ENCODE results near the gene CMIP. TPM values are rescaled to one million over a fixed set of nuclear protein-coding genes. Genes with fewer than 3 reads are reported as not detected.

The CMIP gene
- total RNA-seq, 1 donor from 2014 or later = 59.8 TPM

DNA sequence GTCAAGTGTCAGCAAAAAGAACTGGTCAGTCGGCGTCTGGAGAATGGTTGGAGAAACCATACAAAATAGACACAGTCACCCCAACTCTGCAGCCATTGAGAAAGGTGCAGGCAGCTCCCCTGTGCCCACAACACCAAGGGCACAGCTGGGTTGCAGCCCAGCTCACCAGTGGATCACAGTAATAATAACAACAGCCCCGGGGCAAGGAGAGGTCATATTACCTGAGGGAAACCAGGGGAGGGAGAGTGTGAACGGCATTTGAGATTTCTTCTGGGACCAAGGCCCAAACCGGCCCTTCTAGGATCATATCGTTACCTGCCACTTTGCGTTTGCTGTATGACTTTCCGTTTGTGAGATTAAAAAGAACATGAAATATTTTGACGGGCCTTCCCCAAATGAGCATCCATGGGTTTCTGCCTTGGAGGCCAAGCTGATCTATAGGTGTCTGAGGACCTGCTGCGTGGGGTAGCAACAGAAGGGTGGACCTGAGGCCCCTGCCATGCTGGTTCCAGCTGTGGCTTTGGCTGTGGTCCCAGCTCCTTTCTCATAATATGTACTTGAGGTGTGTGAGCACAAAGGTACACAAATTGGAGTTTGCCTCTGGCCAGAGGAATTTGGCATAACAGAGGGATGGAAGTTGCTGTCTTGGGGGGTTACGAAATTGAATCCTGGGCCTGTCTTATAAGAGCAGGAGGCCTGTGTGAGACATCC, 154.6 kb downstream of the CMIP start:
- intact Hi-C loops (cut with micrococcal nuclease) = no loop called here

DNA sequence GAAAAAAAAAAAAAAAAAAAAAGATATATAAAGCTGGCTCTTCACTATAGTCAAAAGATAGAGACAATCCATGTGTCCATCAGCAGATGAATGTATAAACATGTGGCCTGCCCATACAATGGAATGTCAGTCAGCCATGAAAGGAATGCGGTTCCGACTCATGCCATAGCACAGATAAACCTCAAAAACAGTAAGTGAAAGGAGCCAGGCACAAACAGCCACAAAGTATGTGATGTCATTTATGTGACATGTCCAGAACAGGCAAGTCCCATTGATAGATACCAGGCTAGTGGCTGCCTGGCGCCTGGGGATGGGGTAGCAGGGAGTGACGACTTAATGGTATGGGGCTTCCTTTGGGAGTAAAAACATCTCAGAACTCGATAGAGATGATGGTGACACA, 155.7 kb downstream of the CMIP start:
- intact Hi-C loops (cut with micrococcal nuclease) = no loop called here

DNA sequence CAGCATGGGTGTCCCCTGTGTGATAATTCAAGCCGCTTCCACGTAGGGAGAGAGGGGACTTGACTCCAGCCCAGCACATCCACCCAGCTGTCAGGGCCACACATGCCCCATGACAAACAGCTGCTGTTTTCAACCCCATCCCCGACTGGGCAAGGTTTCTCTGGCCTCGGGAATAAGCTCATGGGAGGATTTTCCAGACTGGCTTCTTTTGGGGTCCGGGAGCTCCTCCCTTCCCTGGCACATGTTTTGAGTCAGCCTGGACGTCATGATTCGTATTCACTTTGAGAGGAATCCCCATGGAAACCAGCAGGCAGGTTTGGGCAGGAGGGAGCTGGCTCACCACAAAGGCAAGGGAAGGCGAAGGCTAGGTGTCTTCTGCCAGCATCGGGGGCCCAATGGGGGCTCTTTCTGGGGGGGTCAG, 156.4 kb downstream of the CMIP start:
- intact Hi-C loops (cut with micrococcal nuclease) = no loop called here

DNA sequence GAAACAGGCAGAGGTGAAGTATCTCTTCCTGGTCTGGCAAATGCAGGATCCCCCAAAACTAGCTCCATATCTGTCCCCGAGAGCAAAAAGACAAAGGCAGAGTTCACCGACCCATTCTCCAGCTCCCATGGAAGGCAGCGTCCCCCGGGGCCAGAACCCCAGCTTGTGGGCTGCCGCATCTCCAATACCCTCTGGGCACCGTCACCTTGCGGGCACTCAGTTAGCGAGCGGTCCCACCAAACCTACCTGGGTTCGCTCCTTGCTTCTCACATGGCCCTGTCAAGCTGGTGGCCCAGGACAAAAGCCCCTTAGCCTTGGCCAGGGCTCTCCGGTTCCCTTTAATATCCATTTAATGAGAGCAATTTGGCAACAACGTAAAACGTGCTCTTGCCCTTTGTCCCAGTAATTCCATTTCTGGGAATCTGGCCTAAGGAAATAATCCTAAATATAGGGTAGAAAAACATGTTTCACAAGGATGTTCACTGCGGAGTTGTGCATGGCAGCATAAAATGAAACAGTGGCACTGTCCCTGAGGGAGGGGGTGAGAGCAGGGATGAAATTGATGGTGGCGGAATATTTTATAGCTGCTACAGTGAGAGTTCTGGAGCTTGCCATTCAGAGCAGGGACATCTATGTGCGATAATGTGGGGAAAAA, 157.1 kb downstream of the CMIP start:
- intact Hi-C loops (cut with micrococcal nuclease) = no loop called here

DNA sequence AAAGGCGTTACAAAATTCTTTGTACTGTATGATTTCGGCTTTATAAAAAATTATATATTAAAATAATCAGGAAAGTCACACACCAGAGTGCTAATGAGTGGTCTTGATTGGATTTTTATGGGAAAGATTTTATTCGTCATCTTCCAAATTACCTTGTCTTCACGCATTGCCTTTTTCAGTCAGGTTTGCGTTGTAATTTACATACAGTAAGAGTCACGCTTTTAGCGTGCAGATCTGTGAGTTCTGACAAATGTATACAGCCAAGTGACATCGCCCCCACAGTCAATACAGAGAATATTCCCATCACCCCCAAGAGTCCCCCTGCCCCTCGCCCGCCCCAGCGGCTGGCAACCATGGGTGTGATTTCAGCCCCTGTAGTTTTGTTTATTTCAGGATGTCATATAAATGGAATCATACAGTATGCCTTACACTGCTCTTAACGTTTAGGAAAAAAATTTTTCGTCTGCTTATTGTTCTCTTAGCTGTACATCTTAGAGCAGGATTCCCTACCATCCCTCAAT, 157.7 kb downstream of the CMIP start:
- intact Hi-C loops (cut with micrococcal nuclease) = no loop called here

DNA sequence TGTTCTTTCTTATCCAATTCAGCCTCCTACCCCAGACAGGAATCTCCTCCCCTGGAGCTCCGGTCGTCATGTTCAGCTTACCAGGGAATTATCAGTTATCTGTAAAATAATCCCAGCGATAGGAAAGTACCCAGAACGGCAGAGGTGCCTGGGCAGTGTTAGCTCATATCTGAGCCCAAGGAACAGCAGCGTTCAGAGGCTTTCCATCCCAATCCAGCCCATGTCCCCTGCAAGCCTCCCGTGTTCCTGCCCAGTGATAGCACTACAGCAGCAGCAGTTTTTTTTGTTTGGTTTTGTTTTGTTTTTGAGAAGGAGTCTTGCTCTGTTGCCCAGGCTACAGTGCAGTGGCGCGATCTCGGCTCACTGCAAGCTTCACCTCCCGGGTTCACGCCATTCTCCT, 158.2 kb downstream of the CMIP start:
- intact Hi-C loops (cut with micrococcal nuclease) = no loop called here

DNA sequence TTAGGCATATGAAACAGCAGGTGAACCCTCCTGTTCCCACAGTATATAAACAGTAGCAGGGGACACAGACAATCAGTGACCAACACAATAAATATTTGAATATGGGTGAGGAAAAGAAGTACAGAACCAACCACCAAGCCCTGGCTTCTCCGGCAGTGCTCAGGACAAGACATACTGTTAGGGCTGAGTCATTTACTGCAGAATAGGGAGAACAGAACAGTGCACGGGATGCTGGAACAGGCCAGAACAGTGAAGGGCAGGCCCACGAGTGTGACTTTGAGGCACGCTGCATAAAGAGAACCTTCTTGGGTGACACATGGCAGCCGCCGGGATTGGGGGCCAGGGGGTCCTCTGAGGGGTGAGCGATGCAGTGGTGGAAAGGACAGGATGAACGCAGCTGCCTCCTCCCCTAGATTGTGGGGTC, 160.4 kb downstream of the CMIP start:
- intact Hi-C loops (cut with micrococcal nuclease) = no loop called here

DNA sequence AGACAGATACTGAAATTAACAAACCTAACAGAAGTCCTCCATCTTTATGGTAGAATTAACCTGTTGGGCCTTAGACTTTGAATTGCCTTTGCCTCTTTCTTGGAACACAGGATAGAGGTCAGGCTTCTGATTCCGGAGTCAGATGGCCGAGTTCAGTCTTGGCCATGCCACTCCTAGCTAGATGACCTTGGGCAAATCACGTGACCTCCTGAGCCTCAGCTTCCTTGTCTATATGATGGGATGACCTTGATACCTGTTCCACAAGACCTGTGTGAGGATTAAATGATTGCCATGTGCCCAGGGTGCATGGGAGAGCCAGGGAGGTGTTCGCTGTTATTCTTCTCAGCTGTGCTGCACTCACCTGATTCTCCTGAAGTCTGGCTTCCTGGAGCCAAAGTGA, 161.4 kb downstream of the CMIP start:
- intact Hi-C loops (cut with micrococcal nuclease) = no loop called here

DNA sequence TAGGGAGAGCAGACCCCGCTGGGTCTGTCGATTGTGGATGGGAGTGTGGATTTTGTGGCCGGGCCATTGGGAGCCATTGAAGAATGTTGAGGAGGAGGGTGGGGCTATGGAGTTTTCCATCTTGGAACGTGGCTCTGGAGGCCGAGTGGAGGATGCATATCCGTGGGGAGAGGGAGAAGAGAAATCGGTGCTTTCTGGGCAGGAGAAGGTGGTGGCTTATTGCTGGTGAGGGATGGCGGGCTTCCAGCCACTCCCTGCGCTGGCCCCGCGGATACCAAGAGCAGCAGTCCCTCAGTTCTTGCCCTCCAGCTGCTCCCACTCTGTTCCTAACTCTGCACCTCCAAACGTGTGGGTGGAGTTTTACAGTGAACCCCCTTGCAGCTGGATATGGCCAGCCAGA, 162.4 kb downstream of the CMIP start:
- intact Hi-C loops (cut with micrococcal nuclease) = no loop called here

DNA sequence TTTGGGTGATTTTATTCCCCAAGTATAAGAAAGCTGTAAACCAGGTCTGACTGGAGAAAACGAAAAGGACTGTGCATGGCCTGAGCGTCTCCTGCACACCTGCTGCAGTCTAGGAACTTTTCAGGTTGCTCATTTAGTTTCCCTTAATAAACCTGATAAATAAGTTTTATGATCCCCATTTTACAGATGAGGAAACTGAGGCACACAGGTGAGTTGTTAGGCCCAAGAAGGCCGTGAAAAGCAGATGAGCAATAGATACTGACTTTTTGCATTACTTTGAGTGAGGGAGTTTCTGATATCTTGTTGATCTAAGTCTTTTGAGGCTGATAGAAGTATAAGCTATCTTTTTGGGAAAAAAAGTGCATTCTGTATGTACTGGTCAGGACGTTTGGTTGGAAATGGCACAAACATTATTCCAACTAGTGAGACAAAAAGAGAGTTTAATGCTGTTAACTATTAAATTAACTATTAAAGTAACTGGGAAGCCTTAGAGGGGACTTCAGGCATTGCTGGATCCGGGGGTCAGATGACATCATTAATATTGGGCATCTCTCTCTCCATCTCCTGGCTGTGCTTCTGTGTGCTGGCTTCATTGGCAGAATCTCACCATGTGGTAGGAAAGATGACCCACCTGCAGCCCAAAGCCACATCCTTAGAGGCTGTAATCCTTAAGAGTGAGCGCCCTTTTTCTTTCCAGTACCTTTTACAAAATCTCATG, 163.4 kb downstream of the CMIP start:
- intact Hi-C loops (cut with micrococcal nuclease) = no loop called here

DNA sequence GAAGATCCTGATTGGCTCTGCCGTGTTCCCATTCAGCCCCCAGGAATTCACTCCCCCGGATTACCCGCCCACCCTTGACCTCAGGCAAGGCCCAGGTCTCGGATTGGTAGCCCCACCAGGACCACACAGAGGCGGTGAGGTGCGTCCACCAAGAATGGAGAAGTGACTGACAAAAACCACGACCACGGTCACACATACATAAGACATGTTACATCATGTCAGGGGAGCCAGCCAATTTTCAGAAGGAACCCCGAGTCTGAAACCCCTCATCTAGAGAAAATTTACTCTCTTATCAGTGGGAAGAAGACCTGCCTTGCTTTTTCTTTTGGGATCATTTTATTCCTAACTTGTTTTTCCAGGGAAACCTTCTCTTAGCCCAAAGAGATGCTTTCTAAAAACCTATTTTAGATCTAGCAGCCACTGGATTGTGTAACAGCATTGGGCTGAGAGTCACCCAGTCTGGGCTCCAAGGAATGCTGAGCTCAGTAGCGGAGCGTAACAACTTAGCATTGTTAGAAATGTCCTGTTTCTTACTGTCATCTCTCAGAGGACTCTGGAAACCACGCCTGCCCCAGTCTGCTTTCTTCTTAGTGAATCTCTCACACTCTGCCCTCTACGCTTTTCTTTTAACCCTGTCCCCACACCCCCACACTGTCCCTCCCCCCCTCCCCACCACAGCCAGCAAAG, 164.1 kb downstream of the CMIP start:
- intact Hi-C loops (cut with micrococcal nuclease) = no loop called here

DNA sequence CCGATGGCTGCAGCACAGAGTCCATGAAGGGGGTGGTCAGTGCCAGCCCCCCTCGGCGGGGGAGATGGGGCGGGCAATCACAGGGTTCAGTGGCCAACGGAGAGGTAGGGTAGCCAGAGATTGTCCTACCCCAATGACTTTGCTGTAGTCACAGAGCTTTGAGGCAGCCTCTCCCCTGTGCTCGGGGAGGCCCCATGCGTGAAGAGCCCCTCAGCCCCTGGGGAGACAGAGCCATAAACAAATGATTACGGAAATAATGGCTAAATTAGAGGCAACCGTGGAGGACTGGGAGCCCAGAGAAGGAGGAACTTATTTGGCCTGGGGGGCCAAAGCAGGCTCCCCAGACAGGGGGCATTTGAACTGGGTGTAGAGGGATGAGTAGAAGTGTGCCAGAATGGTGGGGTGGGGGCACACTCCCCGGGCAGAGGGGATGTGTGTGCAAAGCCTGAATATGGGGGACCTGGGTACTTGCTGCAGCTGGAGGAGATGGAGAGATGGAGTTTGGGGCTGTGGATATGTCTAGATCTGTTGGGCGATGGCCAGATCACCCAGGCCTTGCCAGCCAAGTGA, 164.8 kb downstream of the CMIP start:
- intact Hi-C loops (cut with micrococcal nuclease) = no loop called here

DNA sequence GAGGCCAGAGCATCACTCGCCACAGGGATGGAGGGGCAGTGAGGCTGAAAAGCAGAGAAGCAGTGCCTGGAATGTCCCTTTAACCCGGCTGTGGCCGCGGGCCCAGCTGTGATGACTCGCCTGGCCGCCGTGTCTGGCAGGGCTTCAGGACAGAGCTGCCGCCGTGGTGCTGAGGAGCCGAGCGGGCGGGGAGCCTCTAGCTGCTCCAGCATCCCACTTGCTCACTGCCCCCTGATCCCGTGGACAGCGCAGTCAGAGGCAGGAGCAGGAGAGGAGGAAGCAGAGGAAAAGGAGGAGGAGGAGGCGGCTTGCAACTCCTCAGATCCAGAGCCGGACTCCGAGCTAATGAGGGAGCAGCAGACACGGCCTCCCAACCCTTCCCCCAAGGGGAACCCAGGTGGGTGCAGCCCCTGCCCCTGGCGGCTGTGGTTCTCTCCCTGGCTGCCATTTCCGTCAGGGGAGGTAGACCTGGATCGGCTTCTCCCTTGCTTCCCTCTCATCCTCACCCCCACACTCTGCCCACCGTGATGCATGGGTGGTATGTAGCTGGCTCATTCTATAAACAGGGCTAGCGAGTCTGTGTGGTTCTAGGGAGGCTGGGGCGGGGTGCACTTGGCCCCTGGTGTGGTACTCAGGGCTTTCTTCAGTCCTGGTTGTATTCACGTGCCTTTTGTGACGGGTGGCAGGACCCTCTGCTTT, 165.7 kb downstream of the CMIP start:
- intact Hi-C loops (cut with micrococcal nuclease) = no loop called here

DNA sequence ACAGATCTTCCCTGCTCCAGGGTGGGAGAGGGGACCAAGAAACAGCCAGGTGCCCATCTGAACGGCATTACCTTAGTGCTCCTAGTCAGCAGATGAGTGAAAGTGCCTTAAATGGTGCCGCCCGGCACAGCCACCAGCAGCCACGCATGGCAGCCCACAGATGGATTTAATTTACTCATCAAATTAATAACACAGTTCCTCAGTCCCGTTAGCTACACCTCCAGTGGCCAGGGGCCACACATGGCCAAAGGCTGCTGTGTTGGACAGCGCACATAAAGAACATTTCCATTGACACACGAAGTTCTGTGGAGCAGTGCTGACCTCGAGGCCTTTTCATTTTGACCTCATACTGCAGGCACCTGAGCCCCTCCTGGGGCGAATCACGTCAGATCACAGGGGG, 166.3 kb downstream of the CMIP start:
- intact Hi-C loops (cut with micrococcal nuclease) = no loop called here

DNA sequence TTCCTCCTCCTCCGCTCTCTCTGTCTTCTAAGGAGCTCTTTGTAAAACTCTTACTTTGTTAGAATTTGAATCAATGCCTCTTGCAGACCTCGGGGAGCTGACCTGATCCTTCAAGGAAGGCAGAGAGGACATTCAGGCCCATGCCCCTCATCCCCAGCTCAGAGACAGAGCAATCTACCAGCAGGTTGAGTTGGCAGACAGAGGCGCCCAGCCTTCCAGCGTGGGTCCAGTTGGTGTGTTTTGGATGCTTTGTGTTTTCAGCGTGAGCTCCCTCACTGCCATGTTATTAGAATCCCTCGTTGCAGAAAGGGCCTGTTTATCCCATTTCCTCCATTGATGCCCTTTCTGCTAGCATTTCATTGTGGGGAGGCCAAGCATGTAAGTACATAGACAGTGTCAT, 167.1 kb downstream of the CMIP start:
- intact Hi-C loops (cut with micrococcal nuclease) = no loop called here

DNA sequence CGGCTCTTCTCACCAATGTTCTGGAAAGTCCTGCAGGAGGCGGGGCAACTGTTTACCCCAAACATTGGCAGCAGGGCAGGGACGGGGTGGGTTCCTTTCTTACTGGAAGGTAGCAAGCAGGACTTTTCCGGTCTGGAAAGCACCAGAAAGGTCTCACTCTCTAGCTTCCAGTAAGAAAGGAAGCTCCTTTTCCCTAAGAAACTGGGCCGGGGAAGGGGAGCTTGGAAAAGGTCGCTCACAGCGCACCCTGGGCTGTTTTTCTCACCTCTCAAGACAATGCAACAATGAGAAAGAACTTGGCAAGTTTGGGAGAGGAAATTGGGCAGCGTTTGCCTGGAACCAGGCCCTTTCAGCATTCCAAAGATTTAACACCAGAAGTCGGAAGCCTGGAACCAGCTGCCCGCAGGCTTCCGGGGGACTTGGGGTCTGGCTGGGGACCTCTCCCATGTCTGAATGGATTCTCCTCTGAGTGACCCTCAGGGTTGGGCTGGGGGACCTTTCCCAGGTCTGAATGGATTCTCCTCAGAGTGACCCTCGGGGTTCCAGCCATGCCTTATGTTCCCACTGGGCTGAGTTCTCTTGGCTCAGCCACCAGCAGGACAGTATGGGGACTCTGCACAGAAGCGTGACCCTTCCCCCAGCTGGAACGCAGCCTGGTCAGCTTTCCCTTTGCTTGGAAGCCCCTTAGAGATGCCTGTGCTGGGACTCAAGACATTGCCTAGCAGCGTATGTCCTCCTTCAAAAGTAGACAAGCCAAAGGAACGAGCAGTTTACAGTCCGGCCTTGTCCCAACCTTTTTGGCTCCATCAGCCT, 167.9 kb downstream of the CMIP start:
- intact Hi-C loops (cut with micrococcal nuclease) = no loop called here

DNA sequence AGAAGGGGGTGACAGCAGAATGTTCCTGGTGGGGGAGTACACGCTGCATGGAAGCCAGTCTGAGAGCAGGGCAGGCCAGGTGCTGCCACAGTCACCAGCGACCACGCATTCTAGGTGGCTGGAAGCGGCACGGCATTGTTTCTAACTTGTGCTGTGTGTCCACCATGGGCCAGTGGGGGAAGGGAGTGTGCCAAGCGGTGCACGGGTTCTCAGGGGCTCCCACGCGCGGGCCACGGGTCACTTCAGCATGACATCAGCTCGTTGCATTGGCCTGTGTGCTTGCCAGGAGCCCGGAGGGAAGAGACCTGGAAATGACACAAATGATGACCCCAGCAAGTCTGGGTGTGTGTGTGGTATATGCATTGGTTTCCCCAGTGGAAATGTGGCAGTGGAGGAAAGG, 169.6 kb downstream of the CMIP start:
- intact Hi-C loops (cut with micrococcal nuclease) = no loop called here

DNA sequence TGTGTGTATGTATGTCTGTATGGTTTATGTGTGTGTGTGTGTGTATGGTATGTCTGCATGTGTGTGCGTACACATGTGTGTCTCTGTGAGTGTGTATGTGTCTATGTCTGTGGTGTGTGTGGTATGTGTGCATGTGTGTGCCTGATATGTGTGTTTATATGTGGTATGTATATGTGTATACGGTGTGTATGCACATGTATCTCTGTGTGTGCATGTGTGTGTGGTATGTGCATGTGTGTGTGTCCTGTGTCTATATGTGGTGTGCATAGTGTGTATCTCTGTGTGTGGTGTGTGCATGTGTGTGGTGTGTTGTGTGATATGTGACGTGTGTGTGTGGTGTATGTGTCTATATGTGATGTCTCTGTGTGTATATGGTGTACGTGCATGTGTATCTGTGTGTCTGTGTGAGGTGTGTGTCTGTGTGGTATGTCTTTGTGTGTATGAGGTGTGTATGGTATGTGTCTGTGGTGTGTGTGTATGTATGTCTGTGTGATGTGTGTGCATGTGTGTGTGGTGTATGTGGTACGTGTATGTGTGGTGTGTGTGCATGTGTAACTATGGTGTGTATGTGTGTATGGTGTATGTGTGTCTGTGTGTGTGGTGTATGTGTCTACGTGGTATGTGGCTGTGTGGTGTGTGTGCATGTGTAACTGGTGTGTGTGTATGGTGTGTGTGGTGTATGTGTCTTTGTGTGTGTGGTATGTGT, 170.2 kb downstream of the CMIP start:
- intact Hi-C loops (cut with micrococcal nuclease) = no loop called here

DNA sequence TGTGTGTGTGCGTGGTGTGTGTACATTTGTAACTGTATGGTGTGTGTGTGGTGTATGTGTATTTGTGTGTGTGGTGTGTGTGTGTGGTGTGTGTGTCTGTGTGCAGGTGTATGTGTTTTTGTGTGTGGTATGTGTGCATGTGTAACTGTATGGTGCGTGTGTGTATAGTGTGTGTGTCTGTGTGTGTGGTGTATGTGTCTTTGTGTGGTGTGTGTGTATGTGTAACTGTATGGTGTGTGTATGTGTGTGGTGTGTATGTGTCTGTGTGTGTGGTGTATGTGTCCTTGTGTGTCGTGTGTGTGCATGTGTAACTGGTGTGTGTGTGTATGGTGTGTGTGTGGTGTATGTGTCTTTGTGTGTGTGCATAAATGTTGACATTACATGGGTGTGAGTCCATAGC, 170.8 kb downstream of the CMIP start:
- intact Hi-C loops (cut with micrococcal nuclease) = no loop called here
